ENCODE measurements around the gene SMAP1.

- TF ChIP-seq, protein P1, sequence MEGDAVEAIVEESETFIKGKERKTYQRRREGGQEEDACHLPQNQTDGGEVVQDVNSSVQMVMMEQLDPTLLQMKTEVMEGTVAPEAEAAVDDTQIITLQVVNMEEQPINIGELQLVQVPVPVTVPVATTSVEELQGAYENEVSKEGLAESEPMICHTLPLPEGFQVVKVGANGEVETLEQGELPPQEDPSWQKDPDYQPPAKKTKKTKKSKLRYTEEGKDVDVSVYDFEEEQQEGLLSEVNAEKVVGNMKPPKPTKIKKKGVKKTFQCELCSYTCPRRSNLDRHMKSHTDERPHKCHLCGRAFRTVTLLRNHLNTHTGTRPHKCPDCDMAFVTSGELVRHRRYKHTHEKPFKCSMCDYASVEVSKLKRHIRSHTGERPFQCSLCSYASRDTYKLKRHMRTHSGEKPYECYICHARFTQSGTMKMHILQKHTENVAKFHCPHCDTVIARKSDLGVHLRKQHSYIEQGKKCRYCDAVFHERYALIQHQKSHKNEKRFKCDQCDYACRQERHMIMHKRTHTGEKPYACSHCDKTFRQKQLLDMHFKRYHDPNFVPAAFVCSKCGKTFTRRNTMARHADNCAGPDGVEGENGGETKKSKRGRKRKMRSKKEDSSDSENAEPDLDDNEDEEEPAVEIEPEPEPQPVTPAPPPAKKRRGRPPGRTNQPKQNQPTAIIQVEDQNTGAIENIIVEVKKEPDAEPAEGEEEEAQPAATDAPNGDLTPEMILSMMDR (IDR thresholded peaks at IDR 0.05 in 4 of 5, conservative IDR thresholded peaks at IDR 0.05 in 1 of 5), result no peak
- no peak for TF ChIP-seq POLR2A (IDR thresholded peaks at IDR 0.05)
These were observed 40.8 kb downstream of the SMAP1 start for GRCh38 chr6:70708448-70708847.
